ENCODE measurements around the gene TAF5. TPM values are rescaled to one million over a fixed set of nuclear protein-coding genes. Genes with fewer than 3 reads are reported as not detected.

The TAF5 gene
- total and polyA plus RNA-seq, 2 of the 4 experiments (the other 2 are of a cell fraction), result 1.9 to 3.6 TPM

GRCh38 chr10:103395754-103396066 is 27.9 kb downstream of the TAF5 start:
- peaks cover 17% of the 10 kb centered on the region for H3K36me3 ChIP-seq (ENCODE audit: control insufficient read depth, insufficient read depth, low read length)
- H3K4me3 ChIP-seq (ENCODE audit: insufficient read depth, low read depth, low read length), result peak overlapping the region; percentile 95

More at GRCh38 chr10:103395754-103396066, 27.9 kb downstream of the TAF5 start:
- peaks cover 2% of the 10 kb centered on the region; the same call in 1 of the 2 replicates for H3K9me1 ChIP-seq (ENCODE audit: insufficient read depth, low read length)
- CTCF ChIA-PET, result no interaction called here
- H3K27me3 ChIP-seq (ENCODE audit: control insufficient read depth, insufficient read depth, low read length), result no peaks in the 10 kb centered on the region
- ATAC-seq (ENCODE audit: low read depth) (no peak; the same call in 1 of the 2 replicates), DNase-seq (peak; percentile 7)
- peak overlapping the region; percentile 70 for H3K56ac ChIP-seq (ENCODE audit: extremely low read depth, insufficient read depth, low read length)
- H2AFZ ChIP-seq (replicated peaks; ENCODE audit: low read length, poor library complexity), result peak overlapping the region; percentile 93
- peak overlapping the region; percentile 93 for H3K4me2 ChIP-seq (ENCODE audit: low read depth, low read length)
- no peak overlapping the region for H3K18ac ChIP-seq (ENCODE audit: low read depth, low read length)
- no TSS peak for BruUV-seq (replicated peaks)
- H3K79me1 ChIP-seq (ENCODE audit: low read depth in 1 of 2, low read length in 2 of 2), result peaks cover 29 to 50% of the 10 kb centered on the region in 2 experiments
- H4K8ac ChIP-seq (ENCODE audit: low read depth in 2 of 2, low read length in 2 of 2), result peak overlapping the region; percentile 51 to 81
- H3K23ac ChIP-seq (ENCODE audit: low read depth, low read length), result peak overlapping the region; percentile 90
- peak overlapping the region; percentile 77 for H3K4ac ChIP-seq (ENCODE audit: low read depth, low read length)
- H2BK120ac ChIP-seq (ENCODE audit: low read depth, low read length), result no peak overlapping the region
- intact Hi-C loops (cut with micrococcal nuclease), result loop anchor here (1.0 kb wide), 1 partner anchor 44 kb away; the partner anchor contains the start of gene PCGF6
- TF ChIP-seq FOS (IDR thresholded peaks at IDR 0.05; ENCODE audit: low read depth, low read length) (no peak), MAFK (IDR thresholded peaks at IDR 0.05; ENCODE audit: low read depth, low read length) (no peak), RFX5 (IDR thresholded peaks at IDR 0.05; ENCODE audit: low read depth, low read length) (no peak), CHD1 (IDR thresholded peaks at IDR 0.05; ENCODE audit: low read depth, low read length) (no peak), MAZ (IDR thresholded peaks at IDR 0.05; ENCODE audit: borderline replicate concordance, low read depth, low read length) (no peak), CTCF (conservative IDR thresholded peaks at IDR 0.05; ENCODE audit: low read depth, low read length) (no peak), CEBPB (IDR thresholded peaks at IDR 0.05; ENCODE audit: low read depth, low read length) (no peak), BHLHE40 (IDR thresholded peaks at IDR 0.05; ENCODE audit: low read depth, low read length) (no peak), RAD21 (IDR thresholded peaks at IDR 0.05; ENCODE audit: low read length) (no peak)
- peak overlapping the region; percentile 62 for H4K5ac ChIP-seq (ENCODE audit: low read depth, low read length)
- H3K4me1 ChIP-seq (ENCODE audit: control insufficient read depth, insufficient read depth, low read length), result peaks cover 8% of the 10 kb centered on the region
- in situ Hi-C loops (cut with MboI; ENCODE audit: low sequenced_read_pairs), result no loop called here
- peak overlapping the region; percentile 66 for H4K91ac ChIP-seq (ENCODE audit: insufficient read depth, low read depth, low read length)
- H2AK9ac ChIP-seq (replicated peaks; ENCODE audit: low read depth, low read length, poor library complexity), result peak overlapping the region; percentile 97
- peak overlapping the region; percentile 76 for H3K27ac ChIP-seq (ENCODE audit: insufficient read depth, low read length)
- no peak overlapping the region for H2BK15ac ChIP-seq (ENCODE audit: low read depth, low read length)
- peaks cover 5% of the 10 kb centered on the region; the same call in 1 of the 2 replicates for H4K20me1 ChIP-seq (ENCODE audit: insufficient read depth, low read length)
- H3K14ac ChIP-seq (replicated peaks; ENCODE audit: low read depth, low read length), result peak overlapping the region; percentile 89
- H2AK5ac ChIP-seq (ENCODE audit: low read depth, low read length), result peak overlapping the region; percentile 72
- dilution Hi-C loops (cut with HindIII; ENCODE audit: low sequenced_read_pairs, unreplicated experiment), result no loop called here
- peak overlapping the region; percentile 52 for H2BK5ac ChIP-seq (ENCODE audit: low read depth, low read length, poor library complexity, severe bottlenecking)
- WGBS, 2 experiments (ENCODE audit: extremely low coverage in 2 of 2, insufficient read length in 1 of 2), result 0% methylated on average over 4 of the region's 11 CpGs; no CpG with 5 or more reads in 1 of the 2 experiments
- peak overlapping the region; percentile 78 for H3K9ac ChIP-seq (ENCODE audit: low read depth, low read length)
- POLR2A ChIA-PET (ENCODE audit: unreplicated experiment), result interaction anchor here (0.6 kb wide), 1 partner anchor 8 kb away, joined by 4 read pairs; no protein-coding TSS in a partner anchor
- no peak overlapping the region for H2BK20ac ChIP-seq (ENCODE audit: low read depth, low read length)
- no peaks in the 10 kb centered on the region for H3K9me3 ChIP-seq (ENCODE audit: control insufficient read depth, insufficient read depth, low read length)

All from IMR-90 (cell line).